Body of pancreas (tissue), 4 donors: Measurements from ENCODE around the gene ACTR3. TPM values are rescaled to one million over a fixed set of nuclear protein-coding genes. Genes with fewer than 3 reads are reported as not detected.

ENCODE experiments used
- ATAC-seq: fragments of 150-250 bp; one replicate; pipeline ENCODE4 v1.9.1; 2016
- DNase-seq, 4 donors: peaks; one replicate each; pipeline ENCODE4 v3.0.0-alpha.2; 2019
- H3K27ac ChIP-seq, 4 donors: fragments of 200-600 bp; sonication (generic); 1 replicate in 3 of 4; 2 replicates in 1 of 4; pipeline versions ENCODE4 v1.5.1 to v1.6.1; 2016 to 2019; ENCODE audit warnings: mild to moderate bottlenecking in 1 of 4, mixed read lengths in 1 of 4, moderate library complexity in 1 of 4
- H3K27me3 ChIP-seq, 2 donors: fragments of 200-600 bp; sonication (generic); one replicate each; pipeline ENCODE4 v1.6.0; 2016; ENCODE audit warnings: mild to moderate bottlenecking in 1 of 2
- H3K36me3 ChIP-seq, 2 donors: fragments of 200-600 bp; sonication (generic); replicated peaks in 1 of 2; 2 replicates each; pipeline ENCODE4 v1.5.1; 2016; ENCODE audit warnings: low read depth in 2 of 2; ENCODE audit not compliant: insufficient read depth in 1 of 2
- H3K4me1 ChIP-seq: fragments of 200-600 bp; sonication (generic); one replicate; pipeline ENCODE4 v1.6.0; 2016
- H3K4me3 ChIP-seq, 2 donors: fragments of 200-600 bp; sonication (generic); 1 replicate in 1 of 2; 2 replicates in 1 of 2; pipeline ENCODE4 v1.5.1; 2016 to 2019
- H3K9me3 ChIP-seq, 3 donors: fragments of 200-600 bp; sonication (generic); 1 replicate in 2 of 3; 2 replicates in 1 of 3; pipeline ENCODE4 v1.5.1; 2016
- CTCF ChIP-seq, 7 experiments: fragments of 450-650 bp in 4 of 7; fragments of 200-600 bp in 3 of 7; sonication (generic) in 3 of 7; IDR thresholded peaks; one replicate each; pipeline ENCODE4 v1.5.1; 2016 to 2019; ENCODE audit warnings: antibody characterized with exemption in 7 of 7
- POLR2A ChIP-seq, 3 donors: fragments of 450-650 bp; IDR thresholded peaks; one replicate each; pipeline ENCODE4 v1.6.1; 2016; ENCODE audit warnings: antibody characterized with exemption in 3 of 3, mild to moderate bottlenecking in 2 of 3
- WGBS, 2 donors: methylation state at CpG; one replicate each; pipeline ENCODE4 v1.1.5; 2017; 5-methylcytosine and 5-hydroxymethylcytosine counted together
- intact Hi-C: fragments of 100-400 bp; cut with DNase I; formaldehyde crosslinking; loops from one replicate; pipeline ENCODE4 v1.15.1; 2023
- total RNA-seq, 2 donors: library from RNA; depleted of rRNA; stranded (reverse); fragments of >200 nt; gene quantifications; one replicate each; pipeline ENCODE4 v1.1.0, GENCODE V29; 2016

ACTR3 gene
- total RNA-seq, 2 donors from 2014 or later: 35.9 to 43.8 TPM

DNA sequence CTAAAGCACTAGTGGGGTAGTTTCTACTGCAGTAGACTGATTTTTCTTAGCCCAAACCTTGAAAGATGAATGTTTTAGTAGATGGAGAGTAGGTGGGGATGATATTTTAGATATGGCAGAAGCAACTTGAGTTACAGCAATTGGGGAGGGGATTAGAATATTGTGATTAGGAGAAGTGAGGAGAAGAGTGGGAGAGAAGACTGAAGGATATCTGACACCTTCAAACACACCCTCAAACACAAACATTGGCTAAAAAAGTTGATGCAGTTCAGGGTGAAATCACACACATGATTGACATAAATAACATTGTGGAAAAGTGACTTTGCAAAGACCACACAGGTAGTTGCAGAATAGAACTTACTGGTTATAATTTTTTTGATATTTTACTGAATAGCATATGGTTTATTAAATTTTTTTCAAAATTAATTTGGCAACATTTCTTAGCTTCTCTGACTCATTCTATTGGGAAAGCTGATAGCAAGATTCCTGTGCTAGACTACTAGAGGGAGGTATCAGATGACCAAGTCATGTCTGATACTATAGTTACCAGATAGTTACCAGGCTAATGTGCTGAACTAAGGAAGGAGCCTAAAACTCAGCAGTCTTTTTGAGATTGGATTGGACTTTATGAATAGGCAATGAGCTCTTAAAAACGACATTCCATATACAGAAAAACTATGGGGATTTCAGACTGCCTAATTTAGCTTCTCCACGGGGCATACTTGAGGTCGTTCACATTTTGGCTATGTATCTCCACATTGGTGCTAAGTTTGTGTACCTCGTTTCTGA lies 73.0 kb downstream of the ACTR3 start:
- peaks cover 14% of the 10 kb centered on the region for H3K4me1 ChIP-seq
- TF ChIP-seq POLR2A (IDR thresholded peaks at IDR 0.05) (no peak), CTCF (IDR thresholded peaks at IDR 0.05) (no peak)
- H3K27ac ChIP-seq: no peak overlapping the region
- no peaks in the 10 kb centered on the region for H3K27me3 ChIP-seq
- ATAC-seq: no peak
- no peaks in the 10 kb centered on the region for H3K9me3 ChIP-seq
- H3K36me3 ChIP-seq: no peaks in the 10 kb centered on the region
- 85 to 87% methylated on average over 4 of the region's 4 CpGs for WGBS, 2 donors
- DNase-seq: no peak
- intact Hi-C loops: no loop called here
- H3K4me3 ChIP-seq: no peak overlapping the region

GRCh38 chr2:113963965-113964364 lies 74.1 kb downstream of the ACTR3 start:
- TF ChIP-seq CTCF (IDR thresholded peaks at IDR 0.05): peak in 1 of 7 experiments; percentile 6
- no peak for TF ChIP-seq POLR2A (IDR thresholded peaks at IDR 0.05)
- Histone ChIP-seq H3K4me3 (no peak overlapping the region), H3K36me3 (no peaks in the 10 kb centered on the region), H3K4me1 (peaks cover 14% of the 10 kb centered on the region), H3K9me3 (no peaks in the 10 kb centered on the region), H3K27me3 (no peaks in the 10 kb centered on the region), H3K27ac (no peak overlapping the region)
- 75 to 86% methylated on average over 3 of the region's 3 CpGs for WGBS, 2 donors
- ATAC-seq (no peak), DNase-seq (no peak)
- intact Hi-C loops: no loop called here

GRCh38 chr2:113964436-113964835 lies 74.5 kb downstream of the ACTR3 start:
- H3K4me1 ChIP-seq: peaks cover 14% of the 10 kb centered on the region
- no peak overlapping the region for H3K4me3 ChIP-seq
- WGBS, 2 donors: 89 to 90% methylated on average over 5 of the region's 5 CpGs
- DNase-seq (no peak), ATAC-seq (no peak)
- H3K9me3 ChIP-seq: no peaks in the 10 kb centered on the region
- no peaks in the 10 kb centered on the region for H3K36me3 ChIP-seq
- intact Hi-C loops: no loop called here
- no peak for TF ChIP-seq POLR2A (IDR thresholded peaks at IDR 0.05)
- no peak for TF ChIP-seq CTCF (IDR thresholded peaks at IDR 0.05)
- H3K27me3 ChIP-seq: no peaks in the 10 kb centered on the region
- no peak overlapping the region for H3K27ac ChIP-seq

- no peak for DNase-seq
- H3K4me1 ChIP-seq: peaks cover 14% of the 10 kb centered on the region
- no peak for TF ChIP-seq POLR2A (IDR thresholded peaks at IDR 0.05)
- no peak for TF ChIP-seq CTCF (IDR thresholded peaks at IDR 0.05)
- H3K27ac ChIP-seq: no peak overlapping the region
- H3K4me3 ChIP-seq: no peak overlapping the region
- no peaks in the 10 kb centered on the region for H3K36me3 ChIP-seq
- H3K9me3 ChIP-seq: no peaks in the 10 kb centered on the region
- intact Hi-C loops: no loop called here
- WGBS, 2 donors: 81 to 82% methylated on average over 5 of the region's 5 CpGs
- H3K27me3 ChIP-seq: no peaks in the 10 kb centered on the region
- ATAC-seq: no peak
Observed at GRCh38 chr2:113965228-113965627, 75.3 kb downstream of the ACTR3 start.

DNA sequence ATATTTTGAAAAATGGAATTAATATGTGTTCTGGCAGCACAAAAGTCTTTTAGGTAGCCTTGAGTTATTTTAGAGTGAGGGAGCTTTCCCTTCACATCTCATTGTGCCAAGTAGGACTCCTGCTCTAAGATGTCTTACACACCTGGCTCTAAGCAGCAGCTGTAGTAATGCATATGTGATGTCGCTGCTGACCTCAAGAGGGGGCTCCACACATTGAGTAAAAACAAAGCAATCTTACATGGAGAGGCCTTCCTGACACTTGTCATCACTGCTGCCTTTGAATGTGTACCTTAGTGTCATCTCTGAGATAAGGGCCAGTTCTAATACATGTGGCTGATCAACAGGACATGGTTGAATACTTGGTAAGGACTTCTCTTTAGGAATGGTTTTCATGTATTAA lies 75.8 kb downstream of the ACTR3 start:
- WGBS, 2 donors: 29% methylated on average over 1 of the region's 1 CpG
- Histone ChIP-seq H3K4me1 (peaks cover 14% of the 10 kb centered on the region), H3K9me3 (no peaks in the 10 kb centered on the region), H3K27me3 (no peaks in the 10 kb centered on the region), H3K27ac (no peak overlapping the region), H3K36me3 (no peaks in the 10 kb centered on the region), H3K4me3 (no peak overlapping the region)
- peak in 1 of 4 donors; percentile 38 for DNase-seq
- ATAC-seq: no peak
- intact Hi-C loops: no loop called here
- TF ChIP-seq CTCF (IDR thresholded peaks at IDR 0.05): peak in 6 of 7 experiments; percentile 9 to 44 (median 30)
- TF ChIP-seq POLR2A (IDR thresholded peaks at IDR 0.05): no peak
